Fibroblast of gingiva (primary cell): ENCODE measurements around the gene CCNA2.

Source experiments
- DNase-seq: peaks from one replicate; pipeline ENCODE4 v3.0.0-alpha.2; 2011; ENCODE audit warnings: low read depth

The CCNA2 gene

DNA sequence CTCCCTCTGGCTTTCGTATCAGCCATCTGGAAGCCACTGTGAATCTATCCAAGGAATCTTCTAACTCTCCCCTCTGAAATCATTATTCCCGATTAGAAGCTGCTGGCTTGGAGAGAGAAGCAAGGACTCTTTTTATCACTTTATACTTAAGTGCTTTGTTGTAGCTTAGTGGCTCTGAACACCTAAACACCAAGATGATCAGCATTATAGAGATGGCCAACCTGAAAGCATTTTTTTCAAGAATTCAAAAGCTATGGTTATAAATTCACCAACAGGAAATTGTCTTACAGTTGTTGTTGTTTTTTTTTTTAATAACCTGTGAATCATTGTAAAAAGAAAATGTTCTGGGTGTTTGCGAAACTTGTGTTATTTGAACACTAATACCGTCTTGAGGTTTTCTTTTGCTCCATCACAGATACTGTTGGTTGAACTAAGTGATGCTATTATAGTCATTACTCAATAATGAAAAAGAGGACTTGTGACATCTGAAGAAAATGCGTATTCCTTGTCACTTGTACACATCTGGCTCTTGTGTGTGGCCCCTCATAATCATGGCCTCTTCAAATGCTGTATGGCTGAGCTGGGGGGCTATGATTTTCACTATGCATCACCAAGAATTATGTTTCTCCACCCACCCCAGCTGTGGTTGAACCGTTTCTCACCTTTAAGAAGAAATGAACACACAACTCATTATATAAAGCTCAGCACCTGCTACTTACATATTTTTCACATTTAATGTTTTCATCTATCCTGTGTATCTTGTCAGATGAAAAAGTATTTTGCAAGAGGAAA is 46.9 kb downstream of the CCNA2 start:
- DNase-seq = peak; percentile 50

- DNase-seq = no peak
These were observed 49.8 kb downstream of the CCNA2 start for GRCh38 chr4:121773883-121774282.

GRCh38 chr4:121771869-121772268 is 51.8 kb downstream of the CCNA2 start:
- DNase-seq = no peak

GRCh38 chr4:121769341-121769740 is 54.3 kb downstream of the CCNA2 start:
- DNase-seq = no peak

- DNase-seq = no peak
These were observed 56.5 kb downstream of the CCNA2 start for GRCh38 chr4:121767166-121767565.
